Muscle of back (tissue), 13 donors: ENCODE data around the gene GAD2. TPM values are rescaled to one million over a fixed set of nuclear protein-coding genes. Genes with fewer than 3 reads are reported as not detected.

Experiments used
- DNase-seq, 3 donors: peaks; one replicate each; pipeline versions ENCODE4 v3.0.0 to v3.0.0-alpha.2; 2013
- long read RNA-seq, 9 donors: transcript quantifications; one replicate each; lab custom pipeline, GENCODE V29; 2026
- polyA plus RNA-seq, 10 donors: library from polyadenylated mRNA; unstranded; fragments of 120-200 nt; gene quantifications; one replicate each; pipeline ENCODE4 v1.2.1, GENCODE V29; 2013; ENCODE audit not compliant: insufficient read length in 10 of 10

Gene GAD2
- under 1 TPM in 3 of 10 donors, not detected in 7; 0.04 to 0.21 (median 0.11) TPM for polyA plus RNA-seq
- long read RNA-seq, donor 1, result 0 reads
- long read RNA-seq, donor 2, result 0 reads
- long read RNA-seq, donor 3, result 0 reads
- long read RNA-seq, donor 4, result 0 reads
- long read RNA-seq, donor 5, result 0 reads
- long read RNA-seq, donor 6, result 0 reads
- long read RNA-seq, donor 7, result 0 reads
- long read RNA-seq, donor 8, result 0 reads
- long read RNA-seq, donor 9, result 0 reads

GRCh38 chr10:26216585-26217395, at the start of gene GAD2:
TSS of gene GAD2 (plus strand) at chr10:26216774. CDS start at chr10:26216810, 36 bp downstream.
- DNase-seq, result no peak

- DNase-seq, result no peak
Observed at GRCh38 chr10:26169466-26169865, 47.1 kb upstream of the GAD2 start.

GRCh38 chr10:26172131-26172530, 44.4 kb upstream of the GAD2 start:
- DNase-seq, result no peak

- no peak for DNase-seq
Observed at GRCh38 chr10:26173837-26174236, 42.7 kb upstream of the GAD2 start.

- no peak for DNase-seq
Observed at GRCh38 chr10:26177341-26177740, 39.2 kb upstream of the GAD2 start.

GRCh38 chr10:26194275-26194674, 22.3 kb upstream of the GAD2 start:
- DNase-seq, result no peak

- no peak for DNase-seq
Observed at GRCh38 chr10:26197248-26197647, 19.3 kb upstream of the GAD2 start.

GRCh38 chr10:26198119-26198518, 18.5 kb upstream of the GAD2 start:
- no peak for DNase-seq

- DNase-seq, result no peak
Observed at GRCh38 chr10:26199841-26200240, 16.7 kb upstream of the GAD2 start.

GRCh38 chr10:26205223-26205622, 11.4 kb upstream of the GAD2 start:
- DNase-seq, result no peak

- no peak for DNase-seq
Observed at GRCh38 chr10:26211781-26212444, 4.7 kb upstream of the GAD2 start.

- no peak for DNase-seq
Observed at GRCh38 chr10:26212511-26212910, 4.1 kb upstream of the GAD2 start.

GRCh38 chr10:26213157-26213800, 3.3 kb upstream of the GAD2 start:
- DNase-seq, result no peak

- DNase-seq, result no peak
Observed at GRCh38 chr10:26214004-26214403, 2.6 kb upstream of the GAD2 start.

- no peak for DNase-seq
Observed at GRCh38 chr10:26214551-26215395, 1.8 kb upstream of the GAD2 start.

- DNase-seq, result peak in 1 of 3 donors; percentile 38
Observed at GRCh38 chr10:26215396-26215934, 1.1 kb upstream of the GAD2 start.

GRCh38 chr10:26215935-26216584, 514 bp upstream of the GAD2 start:
- DNase-seq, result peak; percentile 5 to 72 (median 46)

- DNase-seq, result peak in 1 of 3 donors; percentile 29
Observed at GRCh38 chr10:26217396-26218086, 967 bp downstream of the GAD2 start.

- no peak for DNase-seq
Observed at GRCh38 chr10:26219676-26220075, 3.1 kb downstream of the GAD2 start.

- DNase-seq, result no peak
Observed at GRCh38 chr10:26220901-26221300, 4.3 kb downstream of the GAD2 start.
